Dermis microvascular lymphatic vessel endothelial cell (primary cell): Measurements from ENCODE around the gene CPD. TPM values are rescaled to one million over a fixed set of nuclear protein-coding genes. Genes with fewer than 3 reads are reported as not detected.

Experiments
- DNase-seq, 2 donors: peaks; one replicate each; pipeline versions ENCODE4 v3.0.0 to v3.0.0-alpha.2; 2010; ENCODE audit warnings: low read depth in 2 of 2
- total RNA-seq: library from RNA; depleted of rRNA; stranded (reverse); fragments of >200 nt; gene quantifications from 2 replicates; pipeline ENCODE4 v1.2.1, GENCODE V29; 2014

The CPD gene
- total RNA-seq, 1 donor from 2014 or later, result 160 TPM

DNA sequence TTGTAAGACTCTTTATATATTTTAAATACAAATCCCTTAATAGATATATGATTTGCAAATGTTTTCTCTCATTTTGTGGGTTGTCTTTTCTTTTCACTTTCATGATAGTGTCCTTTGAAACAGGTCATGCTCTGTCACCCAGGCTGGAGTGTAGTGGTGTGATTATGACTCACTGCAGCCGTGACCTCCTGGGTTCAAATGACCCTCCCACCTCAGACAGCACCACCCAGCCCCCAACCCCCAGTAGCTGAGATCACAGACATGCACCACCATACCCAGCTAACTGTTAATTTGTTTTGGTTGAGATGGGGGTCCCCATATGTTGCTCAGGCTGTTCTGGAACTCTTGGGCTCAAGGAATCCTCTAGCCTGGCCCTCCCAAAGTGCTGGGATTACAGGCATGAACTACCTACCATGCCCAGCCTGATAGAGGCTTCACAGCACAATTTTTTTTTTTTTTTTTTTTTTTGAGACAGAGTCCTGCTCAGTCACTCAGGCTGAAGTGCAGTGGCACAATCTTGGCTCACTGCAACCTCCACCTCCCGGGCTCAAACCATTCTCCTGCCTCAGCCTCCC is 26.4 kb upstream of the CPD start:
- DNase-seq, result no peak

DNA sequence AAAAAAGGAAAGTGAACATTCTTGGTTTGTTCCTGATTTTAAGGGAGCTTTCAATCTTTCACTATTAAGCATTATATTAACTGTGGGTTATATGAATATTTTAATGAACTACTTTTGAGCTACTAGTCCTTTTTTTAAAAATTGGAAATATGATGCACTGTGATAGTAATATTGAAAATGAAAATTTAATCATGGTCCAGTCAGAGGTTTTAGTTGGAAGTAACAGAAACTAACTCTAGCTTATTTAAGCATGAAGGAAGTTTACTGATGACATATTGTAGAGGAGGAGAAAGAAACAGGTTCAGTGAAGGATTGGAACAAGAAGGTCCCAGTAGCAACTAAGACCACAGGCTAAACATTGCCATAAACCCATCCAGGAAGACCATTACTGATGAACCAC is 24.0 kb upstream of the CPD start:
- DNase-seq, result no peak

DNA sequence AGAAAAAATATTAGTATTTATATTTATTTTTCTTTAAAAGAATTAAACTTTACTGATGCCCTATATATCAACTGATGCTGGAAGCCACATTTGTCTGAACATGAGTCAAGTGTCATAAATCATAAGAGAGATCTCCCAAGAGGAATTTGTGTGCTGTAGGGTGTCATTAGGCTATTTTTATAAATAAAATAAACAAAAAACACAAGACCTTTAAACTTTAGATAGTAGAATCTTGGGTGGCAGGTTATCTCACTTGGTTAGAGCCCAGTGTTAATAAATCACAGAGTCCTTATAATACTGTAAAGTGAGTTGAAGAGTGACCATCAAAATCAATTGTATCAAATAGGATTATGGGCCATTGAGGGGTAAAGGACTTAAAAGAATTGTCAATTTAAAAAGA is 21.3 kb upstream of the CPD start:
- DNase-seq, result no peak

DNA sequence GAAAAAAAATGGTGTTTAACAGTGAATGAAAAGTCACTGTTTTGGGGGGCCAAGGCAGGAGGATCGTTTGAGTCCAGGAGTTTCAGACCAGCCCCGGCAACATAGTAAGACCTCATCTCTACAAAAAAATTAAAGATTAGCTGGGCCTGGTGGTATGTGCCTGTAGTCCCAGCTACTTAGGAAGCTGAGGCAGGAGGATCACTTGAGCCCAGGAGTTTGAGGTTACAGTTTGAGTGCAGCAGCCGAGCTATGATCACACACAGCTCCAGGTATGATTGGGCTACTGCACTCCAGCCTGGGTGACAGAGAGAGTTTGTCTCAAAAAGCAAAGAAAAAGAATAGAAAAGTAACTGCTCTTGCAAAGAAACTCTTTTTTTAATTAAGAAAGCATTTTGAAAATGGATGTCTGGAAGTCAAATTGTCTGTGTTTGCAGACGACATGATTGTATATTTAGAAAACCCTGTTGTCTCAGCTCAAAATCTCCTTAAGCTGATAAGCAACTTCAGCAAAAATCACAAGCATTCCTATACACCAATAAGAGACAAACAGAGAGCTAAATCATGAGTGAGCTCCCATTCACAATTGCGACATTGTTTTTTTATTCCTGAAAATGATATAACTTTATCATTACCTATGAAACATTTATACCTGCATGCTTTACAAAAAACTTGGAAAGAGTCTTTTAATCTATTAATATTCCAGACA is 20.5 kb upstream of the CPD start:
- DNase-seq, result no peak

DNA sequence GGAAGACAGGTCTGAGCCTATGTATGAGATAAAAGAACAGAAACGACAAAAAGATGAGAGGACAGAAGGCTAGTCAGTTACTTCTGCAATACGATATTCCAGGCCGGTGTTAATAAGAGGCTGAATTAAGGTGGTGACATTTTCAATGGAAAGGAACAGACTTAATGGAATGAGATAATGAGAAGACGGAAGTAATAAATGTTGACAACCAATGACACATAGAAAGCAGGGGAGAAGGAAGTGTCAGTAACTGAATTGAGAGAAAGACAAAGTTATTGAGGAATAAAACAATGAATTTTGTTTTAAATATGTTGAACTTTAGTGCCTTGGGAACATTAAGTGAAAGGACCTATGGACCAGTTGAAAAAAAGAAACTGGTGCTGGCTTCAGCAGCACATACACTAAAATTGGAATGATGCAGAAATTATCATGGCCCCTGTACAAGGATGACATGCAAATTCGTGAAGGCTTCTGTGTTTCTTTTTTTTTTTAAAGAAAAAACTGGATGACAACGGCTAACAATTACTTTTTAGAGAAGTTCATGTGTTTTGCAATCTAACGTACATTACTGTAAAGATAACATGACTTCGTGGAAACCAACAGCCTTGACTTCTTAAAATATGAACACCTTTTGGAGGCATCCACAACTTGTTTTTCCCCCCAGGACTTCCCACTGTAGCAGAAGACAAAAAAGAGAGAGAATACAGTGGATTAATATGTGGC is 18.5 kb upstream of the CPD start:
- DNase-seq, result no peak

DNA sequence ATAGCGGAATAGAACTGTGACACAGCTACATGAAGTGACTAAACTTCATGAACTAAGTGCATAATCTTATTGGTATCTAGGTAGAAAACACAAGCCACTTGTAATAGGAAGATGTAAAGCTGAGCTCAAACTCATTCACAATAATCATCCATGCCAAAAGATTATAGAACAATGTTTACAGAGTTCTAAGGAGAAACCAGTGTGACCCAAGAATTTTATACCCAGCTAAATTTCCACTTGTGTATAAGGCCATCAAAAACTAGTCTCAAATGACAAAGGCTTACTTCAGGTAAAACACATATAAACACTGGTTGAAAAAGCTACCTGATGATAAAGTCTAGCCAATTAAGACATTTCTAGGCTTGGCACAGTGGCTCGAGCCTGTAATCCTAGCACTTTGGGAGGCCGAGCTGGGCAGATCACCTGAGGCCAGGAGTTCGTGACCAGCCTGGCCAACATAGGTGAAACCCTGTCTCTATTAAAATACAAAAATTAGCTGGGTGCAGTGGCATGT is 16.9 kb upstream of the CPD start:
- DNase-seq, result no peak

DNA sequence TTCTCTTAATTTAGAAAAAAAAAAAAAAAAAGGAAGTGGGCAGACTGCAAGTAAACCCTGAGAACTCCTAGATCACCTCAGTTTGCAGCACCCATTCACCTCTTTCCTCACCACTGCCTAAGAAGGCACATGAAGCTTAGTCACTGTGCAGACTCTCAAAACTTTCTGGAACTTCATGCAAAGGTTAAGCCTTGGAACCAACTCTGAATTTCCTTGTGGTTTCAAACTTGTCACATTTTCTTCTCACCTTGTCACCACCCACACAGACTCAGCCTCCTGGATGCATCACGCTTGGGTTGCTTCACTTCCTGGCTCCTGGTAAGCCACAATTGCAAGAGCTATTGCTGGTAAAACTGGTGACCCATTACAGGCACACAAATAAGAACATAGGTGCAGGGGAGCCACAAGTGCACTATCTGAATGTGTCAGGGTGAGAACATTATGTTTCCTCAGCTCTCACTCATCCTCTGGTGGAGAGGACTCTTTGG is 15.0 kb upstream of the CPD start:
- no peak for DNase-seq

DNA sequence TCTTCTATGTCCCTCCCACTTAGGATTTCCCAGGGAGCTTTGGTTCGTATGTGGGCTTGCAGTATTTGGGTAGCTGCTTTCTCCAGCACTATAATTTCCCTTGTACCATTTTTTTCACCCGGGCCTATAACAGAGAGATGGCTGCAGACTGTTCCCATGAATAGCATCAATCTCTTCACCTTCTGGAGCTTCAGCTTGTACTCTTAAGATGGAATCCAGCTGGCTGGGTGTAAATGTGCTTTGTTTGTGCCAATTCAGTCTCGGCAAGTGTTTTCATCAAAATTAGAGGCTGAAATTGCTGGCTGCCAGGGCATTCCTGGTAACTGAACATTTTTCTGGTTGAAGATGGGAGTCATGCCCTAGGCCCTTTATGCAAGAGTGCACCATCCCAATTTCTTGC is 12.2 kb upstream of the CPD start:
- no peak for DNase-seq

DNA sequence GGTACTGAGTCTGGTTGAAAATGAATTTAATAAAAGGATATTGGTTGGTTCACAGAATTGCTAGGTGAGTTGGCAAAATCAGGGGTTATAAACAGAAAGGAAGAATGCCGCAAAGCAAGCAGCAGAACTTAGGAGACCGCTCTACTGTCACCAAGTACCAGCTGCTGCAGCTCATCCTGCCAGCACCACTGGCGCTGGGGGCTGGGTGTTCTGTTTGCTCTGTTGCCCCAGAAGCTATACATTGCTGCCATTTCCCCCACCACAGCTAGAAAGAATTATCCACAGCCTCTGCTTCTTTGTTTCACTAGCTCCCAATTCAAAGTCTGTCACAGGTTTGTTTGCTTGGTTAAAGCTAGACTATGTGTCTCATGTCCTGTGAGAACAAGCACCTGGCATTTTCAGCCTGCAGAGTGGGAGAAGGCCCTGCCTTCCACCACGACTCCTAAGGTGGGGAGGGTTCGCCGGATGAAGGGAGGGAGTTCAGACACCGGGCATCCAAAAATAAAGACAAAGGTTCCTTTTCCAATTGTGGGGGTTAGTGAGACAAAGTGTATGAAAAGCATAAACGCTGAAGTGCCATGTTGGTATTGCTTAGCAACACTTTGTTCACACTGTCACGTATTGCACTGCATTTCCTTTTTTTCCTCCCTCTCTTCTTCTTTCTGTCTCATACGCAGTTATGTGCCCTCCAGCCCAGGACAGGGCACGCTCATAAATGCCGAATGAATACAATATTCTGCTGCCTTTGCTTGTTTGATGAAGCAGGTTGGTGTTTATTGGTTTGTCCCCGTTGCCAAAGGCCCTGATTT is 9.6 kb upstream of the CPD start:
- no peak for DNase-seq

DNA sequence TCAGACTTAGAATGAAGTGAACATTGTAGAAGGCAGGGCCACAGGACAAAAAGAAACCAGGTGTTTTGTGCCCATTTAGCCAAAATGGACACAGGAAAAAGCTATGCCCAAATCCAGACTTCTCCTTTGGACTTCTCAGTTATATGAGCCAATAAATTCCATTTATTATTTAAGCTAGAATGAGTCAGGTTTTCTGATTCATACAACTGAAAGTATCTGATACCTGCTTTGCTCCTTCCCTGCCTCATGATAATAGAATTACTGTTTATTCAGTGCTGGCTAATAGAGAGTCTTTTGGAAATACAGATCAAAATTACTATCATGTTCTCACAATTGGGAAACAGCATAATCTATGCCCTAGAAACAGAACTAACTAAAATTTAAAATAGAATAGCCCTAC is 8.7 kb upstream of the CPD start:
- no peak for DNase-seq

DNA sequence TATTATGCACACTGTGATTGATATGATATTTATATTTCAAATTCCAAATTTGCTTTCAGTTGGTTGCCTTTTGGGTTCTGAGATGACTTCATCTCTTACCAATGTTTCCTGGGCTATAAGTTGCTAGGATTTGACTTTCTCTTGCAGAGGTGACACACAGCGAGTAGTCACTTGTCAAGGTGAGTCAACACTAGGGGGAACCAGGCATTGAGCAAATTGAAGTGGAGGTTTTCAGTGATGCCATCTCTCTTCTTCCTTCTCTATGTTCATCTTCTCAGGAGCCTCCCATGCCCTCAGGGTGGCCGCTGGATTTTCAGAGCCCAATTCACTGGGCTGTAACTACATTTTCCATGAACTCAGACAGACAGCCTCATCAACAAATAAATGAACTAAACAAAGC is 6.0 kb upstream of the CPD start:
- DNase-seq, result no peak

DNA sequence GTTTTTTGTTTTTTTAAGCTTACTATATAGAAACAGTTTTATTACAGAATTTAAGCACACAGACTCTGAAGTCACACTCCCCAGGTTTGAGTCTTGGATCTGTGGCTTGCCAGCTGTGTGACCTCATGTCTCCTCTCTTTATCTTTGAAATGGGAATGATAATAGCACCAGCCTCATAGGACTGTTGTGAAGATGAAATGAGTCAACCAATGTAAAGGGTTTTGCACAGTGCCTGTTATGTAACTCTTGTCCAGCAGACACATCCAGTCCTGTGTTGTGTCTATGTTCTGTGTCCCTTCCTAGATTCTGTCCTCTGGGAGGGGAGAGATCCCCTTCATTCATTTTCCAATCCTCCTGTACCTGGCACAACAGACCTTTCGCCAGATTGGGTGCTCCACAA is 3.1 kb upstream of the CPD start:
- no peak for DNase-seq

DNA sequence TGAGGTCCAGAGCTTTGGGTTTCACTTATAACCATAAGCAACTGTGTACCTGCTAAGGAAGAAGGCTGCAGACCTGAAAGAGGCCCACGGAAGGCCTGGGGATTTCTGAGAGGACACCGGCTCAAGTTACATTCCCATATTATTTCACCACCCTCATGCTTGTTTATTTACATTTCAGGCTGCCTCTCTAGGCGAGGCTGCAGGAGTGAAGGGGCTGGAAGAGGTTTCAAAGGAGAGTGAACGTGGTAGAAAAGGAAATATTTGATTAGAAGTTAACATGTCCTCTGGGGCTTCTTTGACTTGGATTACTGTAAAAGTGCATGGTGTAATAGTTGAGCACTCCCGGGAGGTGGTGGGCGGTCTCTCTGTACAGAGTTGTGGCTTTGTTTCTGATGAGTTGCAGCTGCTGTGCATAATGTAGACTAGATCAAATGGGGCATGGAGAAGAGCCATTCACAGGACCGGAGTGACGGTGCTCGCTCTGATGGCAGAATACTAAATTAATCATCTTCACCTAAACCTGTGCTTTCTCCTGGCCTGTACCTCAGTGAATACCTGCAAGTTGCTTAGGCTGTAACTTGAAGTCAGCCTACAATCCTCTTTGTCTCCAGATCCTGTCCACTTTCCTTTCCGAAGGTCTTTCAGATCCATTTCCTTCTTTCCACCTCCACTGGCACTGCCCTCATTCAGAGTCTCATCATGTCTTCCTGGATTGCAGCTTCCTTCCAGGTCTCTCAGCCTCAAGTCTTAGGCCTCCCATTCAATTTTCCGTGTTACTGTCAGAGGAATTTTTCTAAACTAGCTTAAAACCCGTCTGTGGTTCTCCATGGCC is 1.9 kb upstream of the CPD start:
- no peak for DNase-seq

DNA sequence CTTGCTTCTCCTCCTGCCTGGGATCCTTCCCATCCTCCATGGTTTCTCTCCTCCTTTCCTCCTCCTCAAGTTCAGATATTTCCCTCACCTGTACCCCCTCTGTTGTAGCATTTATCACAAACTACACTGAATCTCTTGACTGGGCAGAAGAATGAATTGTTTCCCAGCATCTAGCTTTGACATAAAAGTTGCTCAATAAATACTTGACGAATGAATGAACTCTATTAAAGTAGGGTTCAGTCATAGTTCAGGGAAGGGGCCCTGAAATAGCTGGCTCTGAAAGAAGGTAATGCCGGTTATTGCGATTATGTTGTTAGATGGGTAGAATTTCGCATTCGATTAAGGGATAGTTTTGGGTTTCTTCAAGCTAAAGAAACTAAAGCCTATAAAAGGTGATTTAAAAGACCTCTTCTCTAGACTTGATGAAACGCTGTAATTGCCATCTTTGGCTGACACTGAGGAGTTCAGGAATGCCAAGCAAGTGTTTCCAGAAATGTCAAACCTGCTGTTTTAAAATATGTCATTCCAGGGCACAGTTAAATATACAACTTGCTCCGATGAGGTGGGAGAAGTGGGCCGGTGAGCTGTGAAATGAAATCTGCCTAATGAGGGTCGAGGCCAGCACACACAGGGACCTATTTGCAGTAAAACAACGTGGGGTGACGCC is 1.0 kb upstream of the CPD start:
- no peak for DNase-seq

DNA sequence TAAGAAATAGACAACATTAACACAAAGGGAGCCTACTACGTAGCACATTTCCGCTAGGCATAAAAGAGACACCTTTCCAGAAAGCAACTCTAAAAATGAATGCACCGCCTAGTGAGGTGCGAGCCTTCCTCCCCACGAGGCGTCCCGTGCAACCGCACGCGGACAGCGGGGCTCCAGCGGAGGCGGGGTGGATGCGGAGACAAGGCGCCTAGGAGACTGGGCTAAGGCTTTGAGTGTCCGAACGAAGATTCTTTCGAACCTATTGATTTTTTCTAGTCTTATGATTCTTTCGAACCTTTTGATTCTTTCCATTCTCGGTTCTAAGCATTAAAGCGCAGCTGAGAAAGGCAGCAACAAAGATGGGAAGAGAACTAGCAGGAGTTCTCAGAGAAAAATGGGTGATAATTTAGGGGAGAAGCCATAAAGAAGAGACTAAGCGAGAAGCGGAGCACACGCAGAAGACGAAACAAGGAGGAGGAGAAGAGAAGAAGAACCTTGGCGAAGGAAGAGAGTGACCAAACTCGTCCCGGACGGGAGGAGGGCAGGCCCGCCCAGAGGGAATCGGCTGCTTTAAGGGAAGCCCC is 394 bp upstream of the CPD start:
- DNase-seq, result peak in 1 of 2 donors; percentile 22

DNA sequence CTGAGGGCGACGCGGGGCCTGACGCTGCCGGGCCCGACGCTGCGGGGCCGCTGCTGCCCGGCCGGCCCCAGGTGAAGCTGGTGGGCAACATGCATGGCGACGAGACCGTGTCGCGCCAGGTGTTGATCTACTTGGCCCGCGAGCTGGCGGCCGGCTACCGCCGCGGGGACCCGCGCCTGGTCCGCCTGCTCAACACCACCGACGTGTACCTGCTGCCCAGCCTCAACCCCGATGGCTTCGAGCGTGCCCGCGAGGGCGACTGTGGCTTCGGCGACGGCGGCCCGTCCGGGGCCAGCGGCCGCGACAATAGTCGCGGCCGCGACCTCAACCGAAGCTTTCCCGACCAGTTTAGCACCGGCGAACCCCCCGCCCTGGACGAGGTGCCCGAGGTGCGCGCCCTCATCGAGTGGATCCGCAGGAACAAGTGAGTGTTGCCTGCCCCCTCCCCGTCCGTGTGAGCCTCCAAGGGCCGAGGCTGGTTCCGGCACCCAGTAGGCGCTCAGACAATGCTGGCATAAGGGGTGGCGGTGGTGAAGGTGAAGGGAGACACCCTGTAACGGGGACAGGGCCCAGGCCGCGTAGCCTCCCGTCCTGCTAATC is 676 bp downstream of the CPD start:
- peak in 1 of 2 donors; percentile 8 for DNase-seq

DNA sequence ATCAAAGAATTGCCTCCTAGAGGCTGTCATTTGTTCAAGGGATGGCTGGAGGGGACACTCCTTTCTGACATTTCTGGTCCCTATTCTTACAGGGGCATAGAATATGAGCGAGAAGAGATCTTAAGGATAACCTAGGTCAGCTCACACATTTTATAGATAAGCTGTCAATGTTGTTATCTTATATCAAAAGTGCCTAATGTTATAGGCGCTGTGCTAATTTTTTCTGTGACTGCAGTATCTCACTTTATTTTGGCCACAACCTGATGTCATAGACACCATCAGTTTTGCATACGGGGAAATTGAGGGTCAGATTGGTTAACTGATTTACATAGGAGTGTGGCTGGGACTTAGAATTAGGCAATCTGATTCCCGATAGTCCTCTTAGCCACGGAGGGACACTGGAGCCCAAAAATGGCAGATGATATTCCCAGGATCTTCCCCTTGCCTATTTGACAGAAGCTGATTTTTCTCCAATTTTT is 1.2 kb downstream of the CPD start:
- DNase-seq, result no peak

DNA sequence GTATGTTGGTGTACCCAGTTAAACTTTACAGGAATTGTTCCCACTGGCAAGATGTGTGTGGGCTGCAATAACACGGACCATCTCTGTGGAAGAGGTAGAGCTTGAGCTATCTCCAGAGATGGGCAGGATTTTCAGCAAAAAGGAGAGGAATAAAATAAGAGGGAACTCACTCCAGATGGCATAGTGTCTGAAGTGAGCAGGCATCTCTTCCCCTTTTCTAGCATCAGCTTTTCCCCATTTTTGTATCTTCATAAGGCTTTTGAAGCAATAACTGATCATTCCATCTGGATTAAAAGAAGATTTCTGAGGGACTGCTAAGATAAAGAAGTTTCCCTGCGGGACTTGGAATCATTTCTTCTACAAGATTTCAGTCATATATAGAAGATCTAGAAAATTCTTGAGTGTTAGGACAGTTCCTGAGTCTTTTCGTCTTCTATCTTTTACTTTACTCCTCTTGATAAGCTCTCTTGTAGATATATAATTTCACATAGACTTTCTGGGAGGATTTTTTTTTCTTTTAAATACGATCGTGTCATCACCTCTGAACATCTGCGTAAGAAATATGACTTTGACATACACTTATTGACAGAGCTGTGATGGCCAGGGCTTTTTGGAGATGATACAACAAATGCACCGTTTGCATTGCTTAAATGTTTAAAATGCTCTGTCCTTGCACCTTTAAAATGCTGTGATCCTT is 2.1 kb downstream of the CPD start:
- DNase-seq, result no peak

DNA sequence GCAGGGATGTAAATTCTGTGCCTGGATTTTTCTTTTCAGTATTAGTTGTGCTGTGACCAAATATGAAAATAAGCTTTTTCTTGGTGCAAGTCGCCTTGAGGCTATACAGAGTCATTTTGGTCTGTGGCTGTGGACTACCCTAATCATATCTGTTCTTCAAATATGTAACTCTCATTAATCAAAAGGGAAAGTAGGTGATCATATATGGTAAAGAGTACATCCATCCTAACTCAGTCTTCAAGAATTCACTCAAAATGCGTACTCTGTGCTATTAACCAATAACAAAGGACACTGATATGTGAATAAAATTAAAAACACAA is 2.6 kb downstream of the CPD start:
- no peak for DNase-seq
